GM12878 (cell line): ENCODE results near the gene SPINK5.

Experiments used
- CTCF ChIP-seq, 3 experiments: IDR thresholded peaks in 2 of 3; conservative IDR thresholded peaks in 1 of 3; 2 replicates each; pipeline ENCODE4 v1.5.1; 2011; ENCODE audit warnings: low read depth in 3 of 3, low read length in 3 of 3, mild to moderate bottlenecking in 3 of 3, control low read depth in 2 of 3, moderate library complexity in 2 of 3, inconsistent platforms in 1 of 3, mixed read lengths in 1 of 3; ENCODE audit not compliant: control insufficient read depth in 2 of 3, insufficient read depth in 1 of 3; ENCODE audit errors: extremely low read depth in 1 of 3
- EP300 ChIP-seq, 2 experiments: fragments of 150-350 bp in 1 of 2; IDR thresholded peaks; 2 replicates each; pipeline ENCODE4 v1.6.1; 2011 to 2012; ENCODE audit warnings: low read depth in 2 of 2, low read length in 2 of 2, borderline replicate concordance in 1 of 2, improper control_type of control experiment in 1 of 2, inconsistent platforms in 1 of 2; ENCODE audit not compliant: control insufficient read depth in 1 of 2
- EZH2 ChIP-seq: IDR thresholded peaks from 2 replicates; pipeline ENCODE4 v1.6.1; 2012; ENCODE audit warnings: low read depth, mild to moderate bottlenecking, control low read depth, inconsistent platforms, low read length, borderline replicate concordance; ENCODE audit not compliant: control insufficient read depth
- GABPA ChIP-seq: IDR thresholded peaks from 2 replicates; pipeline ENCODE4 v1.6.1; 2014; ENCODE audit warnings: antibody characterized with exemption, low read depth, mild to moderate bottlenecking, inconsistent platforms
- GATAD2B ChIP-seq: fragments of 450-650 bp; conservative IDR thresholded peaks from 2 replicates; pipeline ENCODE4 v1.6.1; 2017; ENCODE audit warnings: low read depth, mild to moderate bottlenecking, moderate library complexity
- PBX3 ChIP-seq: IDR thresholded peaks from 2 replicates; pipeline ENCODE4 v1.6.1; 2011; ENCODE audit warnings: mild to moderate bottlenecking, low read depth, low read length, moderate library complexity; ENCODE audit not compliant: insufficient replicate concordance
- RB1 ChIP-seq: fragments of 450-650 bp; formaldehyde crosslinking; IDR thresholded peaks from 2 replicates; pipeline ENCODE4 v1.6.1; 2017; ENCODE audit warnings: mild to moderate bottlenecking, borderline replicate concordance
- RFX5 ChIP-seq: IDR thresholded peaks from 2 replicates; pipeline ENCODE4 v1.6.1; 2011; ENCODE audit warnings: low read depth, low read length, improper control_type of control experiment
- SIN3A ChIP-seq: IDR thresholded peaks from 2 replicates; pipeline ENCODE4 v1.6.1; 2012; ENCODE audit warnings: low read depth, low read length, improper control_type of control experiment
- SUZ12 ChIP-seq: fragments of 200-600 bp; sonication (generic); IDR thresholded peaks from one replicate; pipeline ENCODE4 v1.6.1; 2018; ENCODE audit warnings: antibody characterized with exemption, mild to moderate bottlenecking; ENCODE audit not compliant: unreplicated experiment
- USF1 ChIP-seq: IDR thresholded peaks from 2 replicates; pipeline ENCODE4 v1.6.1; 2011; ENCODE audit warnings: borderline replicate concordance, low read depth, mild to moderate bottlenecking, moderate library complexity, mixed read lengths, low read length; ENCODE audit not compliant: insufficient read depth; ENCODE audit errors: extremely low read length
- USF2 ChIP-seq: IDR thresholded peaks from 2 replicates; pipeline ENCODE4 v1.6.1; 2011; ENCODE audit warnings: low read depth, low read length, improper control_type of control experiment, borderline replicate concordance
- ZBTB11 ChIP-seq: fragments of 450-650 bp; formaldehyde crosslinking; IDR thresholded peaks from 2 replicates; pipeline ENCODE4 v1.5.0; 2022; ENCODE audit warnings: mild to moderate bottlenecking, missing genetic modification characterization
- ZNF384 ChIP-seq: IDR thresholded peaks from 2 replicates; pipeline ENCODE4 v1.6.1; 2012; ENCODE audit warnings: low read depth, mild to moderate bottlenecking, low read length, improper control_type of control experiment, borderline replicate concordance

- TF ChIP-seq RB1 (no peak), CTCF (IDR thresholded peaks at IDR 0.05 in 2 of 3, conservative IDR thresholded peaks at IDR 0.05 in 1 of 3; ENCODE audit: control insufficient read depth in 2 of 3, extremely low read depth in 1 of 3, insufficient read depth in 1 of 3, low read depth in 3 of 3, low read length in 3 of 3) (no peak), USF2 (no peak), SUZ12 (no peak), GABPA (no peak), EP300 (IDR thresholded peaks at IDR 0.05; ENCODE audit: borderline replicate concordance in 1 of 2, control insufficient read depth in 1 of 2, low read depth in 2 of 2, low read length in 2 of 2) (no peak), GATAD2B (no peak), PBX3 (no peak), SIN3A (no peak), USF1 (no peak), ZNF384 (no peak), RFX5 (no peak), ZBTB11 (no peak), EZH2 (no peak)
Observed at GRCh38 chr5:148151872-148152271, 88.1 kb downstream of the SPINK5 start.
